GM19043 (cell line): ENCODE measurements around the gene RELT.

ENCODE experiments used
- ATAC-seq: cut with Tn5 transposase; IDR thresholded peaks from one replicate; pipeline ENCODE4 v1.9.1; 2021; ENCODE audit warnings: low read depth; ENCODE audit not compliant: unreplicated experiment

RELT gene

DNA sequence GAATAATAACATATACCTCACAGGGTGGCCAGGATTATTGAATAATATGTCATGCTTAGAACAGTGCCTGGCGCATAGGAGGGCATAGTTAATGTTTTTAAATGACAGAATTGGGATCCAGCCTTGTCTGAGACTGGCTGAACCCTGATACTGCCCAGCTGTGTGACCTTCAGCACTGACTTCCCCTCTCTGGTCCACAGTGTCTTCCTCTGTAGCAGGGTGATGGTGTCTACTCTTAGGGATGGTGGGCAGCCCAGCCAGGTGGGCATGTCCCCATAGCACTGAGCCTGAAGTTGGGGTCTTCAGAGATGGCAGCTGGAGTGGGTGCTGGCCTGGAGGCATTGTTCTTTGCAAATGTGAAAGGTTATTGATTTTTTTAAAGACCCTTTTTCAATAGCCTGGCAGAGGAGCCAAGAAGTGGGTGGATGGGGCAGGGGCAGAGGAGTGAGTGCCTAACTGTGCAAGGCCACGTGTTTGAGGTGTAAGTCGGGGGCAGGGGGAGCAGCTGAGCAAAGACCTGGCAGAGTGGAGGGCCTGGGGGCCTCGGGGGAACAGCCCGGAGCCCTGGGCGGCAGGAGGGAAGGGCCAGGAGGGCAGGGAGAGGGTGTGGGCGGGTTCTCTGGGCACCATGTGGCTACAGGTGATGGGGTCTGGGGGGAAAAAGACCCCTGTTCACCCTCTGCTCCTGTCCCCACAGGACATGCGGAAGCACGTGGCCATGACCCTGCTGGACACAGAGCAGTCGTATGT lies 29.8 kb upstream of the RELT start:
- ATAC-seq: no peak

DNA sequence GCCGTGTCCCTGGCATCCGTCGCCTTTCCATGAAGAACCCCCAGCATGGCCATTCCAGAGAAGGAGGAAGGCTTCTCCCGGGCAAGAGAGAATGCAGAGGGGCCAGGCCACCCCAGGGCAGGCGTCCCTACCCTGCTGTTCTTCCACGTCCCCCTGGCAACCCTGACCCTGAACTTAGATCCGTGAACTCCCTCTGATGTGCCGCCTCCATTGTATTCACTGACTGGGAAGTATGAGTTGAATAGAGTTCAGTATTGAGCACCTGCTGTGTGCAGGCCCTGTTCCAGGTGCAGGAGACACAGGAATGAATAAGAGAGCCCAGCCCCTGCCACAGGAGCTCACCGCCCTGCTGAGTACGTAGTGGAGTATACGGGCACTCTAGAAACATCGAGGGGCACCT lies 29.1 kb upstream of the RELT start:
- ATAC-seq: no peak

DNA sequence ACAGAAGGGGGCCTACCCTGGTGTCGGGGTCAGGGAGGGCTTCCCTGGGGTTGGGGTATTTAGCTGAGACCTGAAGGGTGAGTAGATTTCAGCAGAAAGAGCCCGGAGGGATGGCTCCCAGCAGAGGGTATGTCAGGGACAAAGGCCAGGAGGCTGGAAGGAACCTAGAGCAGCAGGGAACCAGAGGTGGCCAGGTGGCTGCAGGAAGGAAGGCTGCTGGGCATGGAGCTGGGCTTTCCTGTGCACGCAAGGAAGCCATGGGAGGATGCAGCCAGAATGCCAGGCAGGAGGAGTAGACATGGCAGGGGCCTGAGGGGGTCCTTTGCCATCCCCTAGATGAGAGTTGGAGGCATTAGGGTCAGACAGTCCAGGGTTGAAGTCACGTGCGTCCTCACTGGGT lies 27.4 kb upstream of the RELT start:
- no peak for ATAC-seq

DNA sequence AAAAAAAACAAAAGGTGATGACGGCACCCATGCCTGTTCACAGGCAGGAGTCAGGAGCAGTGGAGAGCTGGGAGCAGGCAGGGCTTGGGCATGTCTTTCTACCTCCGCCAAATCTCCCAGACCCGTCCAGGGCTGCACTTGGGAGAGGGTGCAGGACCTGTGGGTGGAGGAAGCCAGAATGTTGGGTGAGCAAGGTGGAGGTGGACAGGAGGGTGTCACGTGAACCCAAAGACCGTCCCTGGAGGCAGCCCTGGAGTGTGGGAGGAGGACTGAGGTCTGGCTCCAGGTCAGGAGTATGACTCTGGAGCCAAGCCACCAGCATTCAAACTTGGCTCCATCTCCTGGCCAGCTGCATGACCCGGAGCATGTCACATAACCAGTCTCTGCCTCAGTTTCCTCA lies 26.6 kb upstream of the RELT start:
- no peak for ATAC-seq

DNA sequence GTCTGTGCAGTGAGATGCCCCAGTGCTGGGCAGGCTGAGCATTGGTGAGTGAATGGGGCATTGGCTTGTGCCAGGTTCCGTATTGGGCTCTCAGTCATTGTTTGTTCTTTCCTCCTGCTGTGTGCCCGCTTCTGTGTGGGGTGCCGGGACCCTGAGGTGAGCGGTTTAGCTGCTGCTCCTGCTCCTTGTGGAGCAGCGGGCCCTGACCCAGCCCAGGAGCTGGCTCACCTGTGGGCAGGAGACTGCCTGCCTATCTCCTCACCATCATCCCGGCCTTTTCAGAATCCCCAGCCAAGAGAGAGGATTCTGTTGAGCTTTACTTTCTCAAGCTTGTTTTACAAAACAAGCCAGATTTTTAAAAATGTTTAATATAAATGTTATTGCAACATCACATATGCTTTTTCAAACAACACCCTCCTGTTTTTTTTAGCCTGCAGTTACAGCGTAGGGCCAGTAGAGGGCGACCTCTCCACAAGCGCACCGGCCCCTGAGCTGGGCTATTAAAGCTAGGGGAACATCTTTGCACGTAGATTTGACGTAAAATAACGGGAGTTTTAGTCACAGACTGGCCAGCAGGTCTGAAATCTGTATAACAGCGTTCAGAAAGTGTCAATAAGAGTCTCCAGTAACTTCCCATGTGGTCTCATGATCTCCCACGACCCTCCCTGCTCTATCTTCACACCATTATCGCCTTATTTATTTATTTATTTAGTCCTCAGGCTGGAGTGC lies 25.1 kb upstream of the RELT start:
- no peak for ATAC-seq

DNA sequence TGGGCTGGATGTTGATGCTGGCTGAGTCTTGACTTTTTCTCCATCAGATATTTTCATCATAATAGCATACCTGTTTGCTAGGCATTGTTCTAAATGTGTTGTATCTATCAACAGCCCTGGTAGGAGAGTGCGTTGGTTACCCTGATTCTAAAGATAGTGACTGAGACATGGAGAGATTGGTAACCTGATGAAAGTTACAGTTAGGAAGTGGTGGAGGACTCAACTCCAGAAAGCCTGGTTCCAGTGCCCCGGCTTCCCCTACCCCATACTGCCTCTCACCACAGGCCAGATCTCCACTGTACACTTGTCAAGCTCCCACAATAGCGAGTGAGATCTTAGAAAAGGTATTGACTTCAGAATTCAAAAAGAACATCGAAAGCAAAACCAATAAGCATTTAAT lies 22.8 kb upstream of the RELT start:
- no peak for ATAC-seq

DNA sequence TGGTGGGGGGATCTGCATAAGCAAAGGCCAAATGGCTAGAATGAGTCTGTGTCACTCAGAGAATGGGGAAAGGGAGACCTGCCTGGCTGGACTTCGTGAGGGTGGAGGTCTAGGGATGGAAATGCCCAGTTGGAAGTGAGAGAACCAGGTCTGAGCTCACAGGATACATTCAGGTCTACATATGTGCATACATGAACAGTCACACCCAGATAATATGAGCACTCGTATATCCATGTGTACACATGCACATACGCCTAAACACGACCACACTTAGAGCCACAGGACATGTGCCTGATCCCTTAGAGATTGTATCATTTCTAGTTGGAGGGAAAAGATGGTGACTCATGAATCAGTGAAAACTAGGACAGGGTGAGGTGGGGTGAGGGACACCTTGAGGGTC lies 21.1 kb upstream of the RELT start:
- ATAC-seq: no peak

DNA sequence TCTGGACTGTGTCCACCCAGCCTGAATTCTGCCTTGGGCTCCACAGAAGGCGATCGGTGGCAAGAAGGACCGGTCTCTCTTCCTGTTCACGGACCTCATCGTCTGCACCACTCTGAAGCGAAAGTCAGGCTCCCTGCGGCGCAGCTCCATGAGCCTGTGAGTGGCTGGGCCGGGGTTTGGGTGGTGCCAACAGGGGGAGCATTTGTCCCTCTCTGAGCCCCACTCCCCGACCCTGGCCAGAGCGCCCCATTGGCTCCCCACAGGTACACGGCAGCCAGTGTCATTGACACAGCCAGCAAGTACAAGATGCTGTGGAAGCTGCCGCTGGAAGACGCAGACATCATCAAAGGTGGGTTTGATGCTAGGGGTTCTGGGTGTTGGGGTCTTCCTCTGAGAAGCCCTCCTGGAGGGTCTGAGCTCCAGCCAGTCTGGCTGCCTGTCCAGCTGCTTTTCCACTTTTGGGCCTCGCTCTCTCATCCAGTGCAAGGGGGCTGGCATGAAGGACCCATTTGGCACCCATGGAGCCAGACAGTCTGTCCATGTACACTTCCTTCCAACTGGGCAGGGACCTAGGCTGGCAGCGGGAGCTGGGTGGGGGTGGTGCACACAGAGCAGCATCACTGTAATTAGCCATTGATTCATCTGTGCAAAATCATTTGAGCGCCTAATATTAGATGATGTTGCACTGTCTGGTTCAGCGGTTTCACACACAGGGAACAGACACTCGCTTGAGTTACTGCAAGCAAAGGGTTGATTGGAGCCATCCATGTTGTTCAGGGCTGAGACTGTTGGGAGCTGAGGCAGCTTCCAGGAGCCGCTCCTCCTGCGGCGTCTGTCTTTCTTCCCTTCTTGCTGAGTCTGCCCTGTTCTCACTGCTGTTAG lies 19.0 kb upstream of the RELT start:
- no peak for ATAC-seq

DNA sequence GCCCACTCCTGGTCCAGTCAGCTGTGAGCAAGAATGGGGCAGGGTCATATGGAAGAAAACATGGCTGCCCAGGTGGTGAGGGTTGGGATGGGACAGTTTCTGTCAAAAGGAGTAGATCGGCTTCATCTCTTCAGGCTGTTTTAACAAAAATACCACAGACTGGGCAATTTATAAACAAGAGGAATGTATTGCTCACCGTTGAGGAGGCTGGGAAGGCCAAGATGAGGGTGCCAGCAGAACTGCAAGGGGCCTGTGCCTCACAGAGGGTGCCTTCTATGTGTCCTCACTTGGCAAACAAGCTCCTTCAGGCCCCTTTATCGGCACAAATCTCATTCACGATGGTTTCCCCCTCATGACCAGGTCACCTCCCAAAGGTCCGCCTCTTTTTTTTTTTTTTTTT lies 18.1 kb upstream of the RELT start:
- ATAC-seq: no peak

DNA sequence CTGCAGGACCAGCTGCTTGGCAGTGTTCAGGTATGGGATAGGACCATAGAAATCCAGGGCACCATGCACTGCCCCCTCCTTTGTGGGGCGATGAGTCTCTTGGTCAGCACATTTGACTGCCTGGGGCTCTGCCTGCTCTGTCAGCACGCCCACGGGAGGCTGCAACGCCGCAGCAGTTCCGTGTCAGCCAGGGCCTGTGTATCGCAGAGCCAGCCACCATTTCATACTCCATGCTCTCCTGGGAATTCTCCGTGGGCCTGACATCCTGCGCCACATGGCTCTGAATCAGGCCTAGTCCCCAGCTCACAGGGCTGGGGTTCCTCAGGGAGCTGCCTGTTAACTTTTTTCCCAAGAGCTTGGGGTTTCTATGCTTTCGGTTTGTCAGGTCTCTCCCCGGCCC lies 16.9 kb upstream of the RELT start:
- no peak for ATAC-seq

DNA sequence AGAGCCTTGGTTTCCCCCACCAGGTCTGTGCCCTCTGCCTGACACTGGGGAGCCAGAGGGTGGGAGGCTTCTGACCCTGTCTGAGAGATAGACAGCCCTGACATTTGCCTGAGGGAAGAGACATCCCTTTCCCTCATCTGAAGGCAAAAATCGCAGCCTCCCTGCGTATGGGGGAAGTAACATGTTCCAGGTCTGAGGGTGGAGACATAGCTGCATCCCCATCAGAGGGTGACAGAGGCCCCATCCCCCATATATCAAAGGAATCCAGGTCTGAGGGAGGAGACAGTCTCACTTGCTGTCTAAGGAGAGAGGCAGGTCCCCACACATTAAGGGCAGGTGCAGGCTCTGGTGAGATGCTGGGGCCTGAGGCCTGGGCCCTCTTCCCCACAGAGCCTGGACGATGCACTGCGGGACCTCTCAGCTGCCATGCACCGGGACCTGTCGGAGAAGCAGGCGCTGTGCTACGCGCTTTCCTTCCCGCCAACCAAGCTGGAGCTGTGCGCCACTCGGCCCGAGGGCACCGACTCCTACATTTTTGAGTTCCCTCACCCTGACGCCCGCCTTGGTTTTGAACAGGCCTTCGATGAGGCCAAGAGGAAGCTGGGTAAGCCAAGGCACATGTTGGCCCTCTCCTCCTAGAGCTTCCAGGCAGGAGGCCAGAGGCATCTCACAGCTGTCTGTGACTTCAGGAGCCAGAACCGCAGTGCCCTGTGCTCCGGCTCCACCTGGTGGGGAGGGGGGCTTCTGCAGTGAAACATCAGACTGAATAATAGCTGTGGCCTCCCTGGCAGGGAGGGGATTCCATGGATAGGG lies 16.1 kb upstream of the RELT start:
- no peak for ATAC-seq

DNA sequence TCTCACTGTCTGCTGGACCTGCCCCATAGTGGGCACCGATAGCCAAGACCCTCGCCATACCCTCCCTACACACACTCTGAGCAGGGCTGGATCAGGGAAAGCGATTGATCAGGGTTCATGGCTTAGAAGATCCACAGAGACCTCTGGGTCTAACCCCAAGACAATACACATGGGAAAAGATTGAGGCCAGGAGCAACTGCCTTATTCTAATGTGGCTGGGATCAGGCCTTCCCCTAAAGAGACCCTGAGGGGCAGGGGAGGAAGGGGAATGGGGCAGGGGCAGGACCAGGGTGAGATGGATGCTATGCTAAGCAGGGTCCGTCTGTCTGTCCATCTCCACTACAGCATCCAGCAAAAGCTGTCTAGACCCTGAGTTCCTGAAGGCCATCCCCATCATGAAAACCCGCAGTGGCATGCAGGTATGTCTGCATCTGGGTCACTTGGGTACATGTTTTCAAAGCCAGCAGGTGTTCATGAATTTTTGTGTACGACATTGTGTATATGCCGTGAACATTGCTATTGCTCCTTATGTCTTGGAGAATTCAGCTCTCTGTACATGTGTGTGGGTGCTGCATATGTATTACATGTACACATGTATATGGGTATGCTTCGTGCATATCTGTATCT lies 15.3 kb upstream of the RELT start:
- ATAC-seq: no peak

DNA sequence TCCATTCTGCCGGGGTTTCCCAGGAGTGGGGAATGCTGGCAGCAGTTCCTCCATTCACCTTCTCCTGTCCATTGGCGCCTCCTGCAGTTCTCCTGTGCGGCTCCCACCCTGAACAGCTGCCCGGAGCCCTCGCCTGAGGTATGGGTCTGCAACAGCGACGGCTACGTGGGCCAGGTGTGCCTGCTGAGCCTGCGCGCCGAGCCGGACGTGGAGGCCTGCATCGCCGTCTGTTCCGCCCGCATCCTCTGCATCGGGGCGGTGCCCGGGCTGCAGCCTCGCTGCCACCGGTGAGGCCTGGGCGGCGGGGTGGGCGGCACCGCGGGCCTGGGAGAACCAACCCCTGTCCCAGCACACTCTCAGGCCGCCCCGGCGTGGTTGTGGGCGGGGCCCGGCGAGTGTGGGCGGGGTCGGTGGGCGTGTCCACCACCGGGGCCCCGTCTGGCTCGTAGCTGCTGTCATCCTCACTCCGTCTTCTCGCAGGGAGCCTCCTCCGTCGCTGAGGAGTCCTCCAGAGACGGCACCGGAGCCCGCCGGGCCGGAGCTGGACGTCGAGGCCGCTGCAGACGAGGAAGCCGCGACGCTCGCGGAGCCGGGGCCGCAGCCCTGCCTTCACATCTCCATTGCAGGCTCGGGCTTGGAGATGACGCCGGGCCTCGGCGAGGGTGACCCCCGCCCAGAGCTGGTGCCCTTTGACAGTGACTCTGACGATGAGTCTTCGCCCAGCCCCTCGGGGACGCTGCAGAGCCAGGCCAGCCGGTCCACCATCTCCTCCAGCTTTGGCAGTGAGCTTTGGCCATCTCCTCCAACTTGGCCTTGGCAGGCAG lies 14.0 kb upstream of the RELT start:
- ATAC-seq: no peak

DNA sequence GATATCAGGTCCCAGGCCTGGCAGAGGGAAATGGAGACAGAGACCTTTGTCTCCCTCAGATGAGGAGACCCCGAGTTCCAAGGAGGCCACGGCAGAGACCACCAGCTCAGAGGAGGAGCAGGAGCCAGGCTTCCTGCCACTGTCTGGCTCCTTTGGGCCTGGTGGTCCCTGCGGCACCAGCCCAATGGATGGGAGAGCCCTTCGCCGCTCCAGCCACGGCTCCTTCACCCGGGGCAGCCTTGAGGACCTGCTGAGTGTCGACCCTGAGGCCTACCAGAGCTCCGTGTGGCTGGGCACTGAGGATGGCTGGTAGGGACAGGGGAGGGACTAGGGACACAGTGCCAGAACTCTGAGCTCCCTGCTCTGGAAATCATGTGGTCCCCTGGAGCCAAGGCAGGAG lies 13.1 kb upstream of the RELT start:
- no peak for ATAC-seq

DNA sequence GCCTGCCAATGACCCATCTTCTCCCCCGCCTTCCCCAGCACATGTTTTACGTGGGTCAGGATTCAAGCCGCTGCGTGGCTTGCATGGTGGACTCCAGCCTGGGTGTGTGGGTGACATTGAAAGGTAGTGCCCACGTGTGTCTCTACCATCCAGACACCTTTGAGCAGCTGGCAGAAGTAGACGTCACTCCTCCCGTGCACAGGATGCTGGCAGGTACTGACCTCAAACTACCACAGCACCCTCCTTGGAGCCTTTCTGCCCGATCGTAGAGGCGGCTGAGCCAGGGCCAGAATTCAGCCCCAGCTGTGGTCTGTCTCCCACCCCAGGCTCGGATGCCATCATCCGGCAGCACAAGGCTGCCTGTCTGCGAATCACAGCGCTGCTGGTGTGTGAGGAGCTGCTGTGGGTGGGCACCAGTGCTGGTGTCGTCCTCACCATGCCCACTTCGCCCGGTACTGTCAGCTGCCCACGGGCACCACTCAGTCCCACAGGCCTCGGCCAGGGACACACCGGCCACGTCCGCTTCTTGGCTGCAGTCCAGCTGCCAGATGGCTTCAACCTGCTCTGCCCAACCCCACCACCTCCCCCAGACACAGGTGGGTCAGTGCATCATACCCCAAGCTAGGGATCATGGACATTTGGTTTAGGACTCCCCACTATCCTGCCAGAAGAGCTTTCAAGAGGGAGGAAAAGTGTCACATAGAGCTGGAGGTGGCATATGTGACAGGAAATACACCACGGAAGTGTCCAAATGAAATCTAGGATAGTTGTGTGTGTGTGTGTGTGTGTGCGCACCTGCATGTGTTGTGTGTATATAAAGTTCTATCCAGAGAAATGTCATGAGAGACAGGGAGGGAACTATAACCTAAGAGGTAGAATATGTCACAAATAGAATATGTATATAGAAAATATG lies 10.6 kb upstream of the RELT start:
- ATAC-seq: no peak

DNA sequence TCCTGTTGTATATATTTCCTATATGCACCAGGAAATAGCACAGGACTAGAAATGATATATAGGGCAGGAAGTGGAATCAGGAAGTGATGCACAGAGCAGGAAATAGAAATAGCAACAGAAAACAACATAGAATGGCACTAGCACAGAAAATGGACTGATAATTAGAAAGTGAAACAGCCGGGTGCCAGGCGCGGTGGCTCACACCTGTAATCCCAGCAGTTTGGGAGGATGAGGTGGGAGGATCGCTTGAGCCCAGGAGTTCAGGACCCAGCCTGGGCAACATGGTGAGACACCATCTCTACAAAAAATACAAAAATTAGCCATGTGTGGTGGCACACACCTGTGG lies 10.0 kb upstream of the RELT start:
- ATAC-seq: no peak

DNA sequence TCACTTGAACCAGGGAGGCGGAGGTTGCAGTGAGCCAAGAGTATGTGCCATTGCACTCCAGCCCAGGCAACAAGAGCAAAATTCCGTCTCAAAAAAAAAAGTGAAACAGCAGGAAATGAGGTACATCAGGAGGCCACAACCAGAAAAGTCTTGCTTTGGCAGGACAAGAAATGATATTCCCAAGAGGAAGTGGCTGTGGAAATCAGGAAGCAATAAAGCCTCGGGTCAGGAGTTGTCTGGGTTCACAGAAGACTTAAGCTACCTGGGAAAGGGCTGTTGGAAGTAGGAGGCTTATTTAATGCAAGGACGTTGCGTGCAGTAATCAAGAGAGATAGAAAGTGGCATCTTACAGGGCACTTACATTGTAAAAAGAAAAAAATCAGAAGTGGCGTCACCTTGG lies 9.2 kb upstream of the RELT start:
- no peak for ATAC-seq

DNA sequence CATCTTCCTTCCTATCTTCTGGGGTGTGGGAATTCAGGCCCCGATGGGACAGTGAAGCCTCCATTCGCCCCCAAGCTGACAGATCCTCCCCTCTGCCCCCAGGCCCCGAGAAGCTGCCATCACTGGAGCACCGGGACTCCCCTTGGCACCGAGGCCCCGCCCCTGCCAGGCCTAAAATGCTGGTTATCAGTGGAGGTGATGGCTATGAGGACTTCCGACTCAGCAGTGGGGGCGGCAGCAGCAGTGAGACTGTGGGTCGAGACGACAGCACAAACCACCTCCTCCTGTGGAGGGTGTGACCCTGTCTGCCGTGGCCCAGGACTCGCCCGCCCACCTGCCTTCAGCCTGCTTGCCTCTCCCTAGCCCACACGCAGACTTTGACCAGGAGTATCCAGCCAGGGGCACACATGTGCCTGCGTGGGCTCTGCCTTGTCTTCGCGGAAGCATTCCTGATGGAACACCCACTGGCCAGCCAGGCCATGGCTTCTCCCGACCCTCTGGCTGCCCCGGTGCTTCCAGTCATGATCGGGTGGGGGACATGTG lies 8.6 kb upstream of the RELT start:
- ATAC-seq: no peak
